Limb (tissue), 2 donors: ENCODE results near the gene AP2A1.
A peak's percentile ranks its signal among the peaks of the same experiment; 100 is the strongest.

ENCODE experiments used
- DNase-seq, 2 donors: peaks; one replicate each; pipeline ENCODE4 v3.0.0-alpha.2; 2016; ENCODE audit errors: extremely low spot score in 2 of 2

AP2A1 gene

DNA sequence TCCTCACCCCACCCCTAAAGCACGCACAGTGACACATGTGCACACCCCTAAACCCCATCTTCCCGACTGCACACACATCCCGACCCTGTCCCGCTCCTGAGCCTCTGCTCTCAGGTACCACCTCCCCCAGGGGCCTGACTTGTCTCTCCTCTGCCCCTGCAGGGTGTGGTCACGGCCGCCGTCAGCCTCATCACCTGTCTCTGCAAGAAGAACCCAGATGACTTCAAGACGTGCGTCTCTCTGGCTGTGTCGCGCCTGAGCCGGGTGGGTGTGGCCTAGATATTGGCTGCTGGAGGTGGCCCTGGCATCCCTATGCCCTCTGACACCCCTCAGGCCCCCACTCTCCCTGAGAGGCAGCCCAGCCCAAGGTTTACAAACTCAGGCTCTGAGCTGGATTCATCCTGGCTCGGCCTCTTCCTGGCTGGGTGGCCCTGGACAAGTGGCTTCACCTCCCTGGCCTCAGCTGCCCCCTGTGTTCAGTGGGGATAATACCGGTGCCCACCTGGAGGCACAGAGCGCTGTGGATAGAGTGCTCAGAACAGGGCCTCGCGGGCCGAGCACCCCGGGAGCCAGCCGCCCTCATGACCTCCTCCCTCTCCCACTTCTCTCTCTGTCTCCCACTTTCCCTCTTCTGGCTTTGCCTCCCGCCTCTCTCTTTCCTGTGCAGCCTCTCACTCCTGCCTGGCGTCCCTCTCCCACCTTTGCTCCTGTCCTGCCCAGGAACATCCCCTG, 26.2 kb downstream of the AP2A1 start:
- no peak for DNase-seq

DNA sequence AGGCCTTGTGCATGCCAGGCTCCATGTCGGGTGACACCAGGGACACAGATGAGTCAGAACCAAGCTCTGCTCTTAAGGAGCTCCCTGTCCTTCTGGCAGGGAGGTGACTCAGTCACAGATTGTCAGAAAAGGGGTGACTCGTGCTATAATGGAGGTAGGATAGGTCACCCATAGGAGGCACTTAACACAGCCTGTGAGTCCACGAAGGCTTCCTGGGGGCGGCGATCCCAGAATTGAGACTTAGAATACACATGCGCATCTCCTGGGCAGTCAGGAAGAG, 26.7 kb downstream of the AP2A1 start:
- no peak for DNase-seq

DNA sequence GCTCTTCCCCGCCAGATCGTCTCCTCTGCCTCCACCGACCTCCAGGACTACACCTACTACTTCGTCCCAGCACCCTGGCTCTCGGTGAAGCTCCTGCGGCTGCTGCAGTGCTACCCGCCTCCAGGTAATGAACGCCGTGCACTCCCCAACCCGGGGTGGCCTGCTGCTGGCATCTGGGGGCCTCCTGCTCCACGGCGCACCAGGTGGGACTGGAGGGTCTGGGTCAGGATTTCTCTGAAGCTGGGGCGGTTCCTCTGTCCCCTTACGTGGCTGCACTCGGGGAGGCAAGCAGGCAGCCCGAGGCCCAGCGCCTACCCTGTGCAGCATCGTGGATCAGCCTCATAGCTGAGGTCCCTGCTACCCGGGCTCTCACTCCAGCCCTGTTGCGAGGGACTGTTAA, 28.8 kb downstream of the AP2A1 start:
- DNase-seq: no peak

DNA sequence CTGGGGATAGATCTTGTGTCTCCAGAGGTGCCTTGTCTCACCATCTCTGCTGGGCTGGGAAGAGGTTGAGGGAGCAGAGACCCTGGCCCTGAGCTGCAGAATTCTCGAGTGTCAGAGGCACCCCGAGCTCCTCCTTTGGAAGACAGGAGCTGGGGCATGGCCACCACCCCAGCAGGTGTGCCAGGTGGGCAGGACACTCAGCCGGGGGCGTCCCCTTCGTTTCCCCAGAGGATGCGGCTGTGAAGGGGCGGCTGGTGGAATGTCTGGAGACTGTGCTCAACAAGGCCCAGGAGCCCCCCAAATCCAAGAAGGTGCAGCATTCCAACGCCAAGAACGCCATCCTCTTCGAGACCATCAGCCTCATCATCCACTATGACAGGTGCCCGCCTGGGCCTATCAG, 31.8 kb downstream of the AP2A1 start:
- DNase-seq: no peak

DNA sequence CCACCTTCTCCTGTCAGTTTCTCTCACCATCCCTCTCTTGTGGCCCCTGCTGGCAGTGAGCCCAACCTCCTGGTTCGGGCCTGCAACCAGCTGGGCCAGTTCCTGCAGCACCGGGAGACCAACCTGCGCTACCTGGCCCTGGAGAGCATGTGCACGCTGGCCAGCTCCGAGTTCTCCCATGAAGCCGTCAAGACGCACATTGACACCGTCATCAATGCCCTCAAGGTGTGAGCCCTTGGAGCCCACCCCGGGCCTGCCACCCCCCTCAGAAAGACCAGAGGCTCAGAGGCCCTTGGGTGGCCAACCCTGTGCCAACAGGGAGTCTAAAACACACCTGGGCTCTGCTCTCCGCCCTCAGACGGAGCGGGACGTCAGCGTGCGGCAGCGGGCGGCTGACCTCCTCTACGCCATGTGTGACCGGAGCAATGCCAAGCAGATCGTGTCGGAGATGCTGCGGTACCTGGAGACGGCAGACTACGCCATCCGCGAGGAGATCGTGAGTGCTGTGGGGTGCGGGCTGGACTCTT, 32.5 kb downstream of the AP2A1 start:
- no peak for DNase-seq

DNA sequence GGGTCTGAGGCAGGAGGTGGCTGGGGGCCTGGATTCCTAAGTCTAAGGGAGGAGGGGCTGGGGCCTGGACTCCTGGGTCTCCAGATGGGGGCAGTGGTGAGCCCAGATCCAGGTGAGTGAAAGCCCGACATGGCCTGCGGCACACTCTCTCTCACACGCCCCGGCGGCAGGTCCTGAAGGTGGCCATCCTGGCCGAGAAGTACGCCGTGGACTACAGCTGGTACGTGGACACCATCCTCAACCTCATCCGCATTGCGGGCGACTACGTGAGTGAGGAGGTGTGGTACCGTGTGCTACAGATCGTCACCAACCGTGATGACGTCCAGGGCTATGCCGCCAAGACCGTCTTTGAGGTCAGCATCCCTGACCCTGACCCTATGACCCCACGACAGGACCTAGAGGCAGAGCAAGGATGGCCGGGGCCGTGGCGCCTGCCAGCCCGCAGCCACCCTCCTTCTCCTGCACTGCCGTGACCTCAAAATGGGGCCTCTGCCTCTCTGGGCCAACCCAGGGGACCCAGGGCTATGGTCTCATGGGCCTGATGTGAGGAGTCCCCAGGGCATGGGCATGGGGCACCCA, 33.1 kb downstream of the AP2A1 start:
- DNase-seq: no peak

DNA sequence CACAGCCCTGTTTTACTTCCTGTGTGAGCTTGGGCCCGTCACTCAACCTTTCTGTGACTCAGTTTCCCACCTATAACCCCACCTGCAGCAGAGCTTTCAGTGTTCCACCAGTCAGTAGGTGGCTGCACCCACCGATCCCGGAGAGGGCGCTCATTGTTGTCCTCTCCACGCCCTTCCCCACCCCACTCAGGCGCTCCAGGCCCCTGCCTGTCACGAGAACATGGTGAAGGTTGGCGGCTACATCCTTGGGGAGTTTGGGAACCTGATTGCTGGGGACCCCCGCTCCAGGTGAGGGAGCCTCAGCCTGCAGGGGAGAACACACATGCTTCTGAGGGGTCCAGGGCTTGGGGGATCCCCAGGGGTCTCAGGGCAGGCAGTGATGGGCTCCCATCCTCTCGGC, 34.0 kb downstream of the AP2A1 start:
- DNase-seq: no peak

DNA sequence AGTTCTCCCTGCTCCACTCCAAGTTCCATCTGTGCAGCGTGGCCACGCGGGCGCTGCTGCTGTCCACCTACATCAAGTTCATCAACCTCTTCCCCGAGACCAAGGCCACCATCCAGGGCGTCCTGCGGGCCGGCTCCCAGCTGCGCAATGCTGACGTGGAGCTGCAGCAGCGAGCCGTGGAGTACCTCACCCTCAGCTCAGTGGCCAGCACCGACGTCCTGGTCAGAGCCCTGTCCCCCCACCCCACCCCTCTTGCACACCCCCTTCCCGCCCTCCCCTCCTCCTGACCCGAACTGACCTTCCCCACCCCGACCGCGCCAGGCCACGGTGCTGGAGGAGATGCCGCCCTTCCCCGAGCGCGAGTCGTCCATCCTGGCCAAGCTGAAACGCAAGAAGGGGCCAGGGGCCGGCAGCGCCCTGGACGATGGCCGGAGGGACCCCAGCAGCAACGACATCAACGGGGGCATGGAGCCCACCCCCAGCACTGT, 34.6 kb downstream of the AP2A1 start:
- DNase-seq: no peak

DNA sequence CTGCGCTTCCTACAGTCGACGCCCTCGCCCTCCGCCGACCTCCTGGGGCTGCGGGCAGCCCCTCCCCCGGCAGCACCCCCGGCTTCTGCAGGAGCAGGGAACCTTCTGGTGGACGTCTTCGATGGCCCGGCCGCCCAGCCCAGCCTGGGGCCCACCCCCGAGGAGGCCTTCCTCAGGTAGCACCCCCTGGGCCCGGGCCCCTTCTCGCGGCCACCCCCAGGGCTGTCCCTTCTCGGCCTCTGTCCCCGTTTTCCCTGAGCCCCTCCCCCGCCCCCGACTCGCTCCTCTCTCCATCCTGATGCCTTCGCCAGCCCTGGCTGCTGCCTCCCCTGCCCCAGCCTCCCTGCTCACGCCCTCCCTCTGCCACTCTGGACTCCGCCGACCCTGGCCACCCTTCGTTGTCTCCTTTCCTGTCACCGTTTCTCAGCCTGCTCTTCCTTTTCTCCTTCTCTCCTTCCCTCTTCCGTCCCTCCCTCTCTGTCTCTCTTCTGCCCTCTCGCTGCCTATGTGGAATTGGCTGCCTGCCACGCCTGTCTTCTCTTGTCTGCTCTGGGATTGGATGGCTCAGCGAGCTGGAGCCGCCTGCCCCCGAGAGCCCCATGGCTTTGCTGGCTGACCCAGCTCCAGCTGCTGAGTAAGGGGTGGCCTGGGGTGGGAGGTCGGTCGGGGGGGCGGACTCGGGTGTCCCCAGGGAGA, 35.3 kb downstream of the AP2A1 start:
- DNase-seq: peak; percentile 90 to 91

DNA sequence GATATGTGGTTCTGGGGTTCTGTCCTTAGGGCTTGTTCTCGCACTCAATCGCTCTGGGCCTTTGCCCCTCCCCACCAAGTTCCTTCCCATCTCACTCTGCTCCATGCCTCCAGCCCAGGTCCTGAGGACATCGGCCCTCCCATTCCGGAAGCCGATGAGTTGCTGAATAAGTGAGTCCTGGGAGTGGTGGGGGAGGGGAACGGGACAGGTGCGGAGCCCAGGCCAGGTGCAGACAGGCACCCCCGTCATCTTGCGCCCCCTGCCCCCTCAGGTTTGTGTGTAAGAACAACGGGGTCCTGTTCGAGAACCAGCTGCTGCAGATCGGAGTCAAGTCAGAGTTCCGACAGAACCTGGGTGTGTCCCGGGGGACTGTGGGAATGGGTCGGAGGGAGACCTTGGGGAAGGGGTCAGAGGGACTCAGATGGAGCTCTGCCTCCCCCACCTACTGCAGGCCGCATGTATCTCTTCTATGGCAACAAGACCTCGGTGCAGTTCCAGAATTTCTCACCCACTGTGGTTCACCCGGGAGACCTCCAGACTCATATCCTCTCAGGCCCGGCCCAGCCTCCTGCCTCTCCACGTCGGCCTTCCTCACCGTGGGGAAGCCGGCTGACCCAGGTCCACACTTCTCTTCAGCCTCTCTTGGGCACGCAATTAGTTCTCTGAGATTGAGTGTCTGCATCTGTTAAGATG, 36.2 kb downstream of the AP2A1 start:
- DNase-seq: no peak

DNA sequence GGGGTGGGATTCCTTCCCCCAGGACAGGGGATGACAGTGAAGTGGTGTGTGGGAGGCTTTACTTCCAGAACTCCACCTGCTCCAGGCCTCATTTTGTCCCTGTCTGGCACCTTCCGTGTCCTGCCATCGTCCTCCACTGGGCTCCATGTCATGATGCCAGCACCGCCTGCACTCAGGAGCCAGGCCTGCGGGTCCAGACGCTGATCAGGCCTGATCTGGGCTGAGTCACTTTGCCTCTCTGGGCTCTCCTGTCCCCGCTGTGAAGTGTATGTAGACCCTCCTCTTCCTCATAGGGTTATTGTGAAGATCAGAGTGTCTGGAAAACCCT, 36.7 kb downstream of the AP2A1 start:
- DNase-seq: no peak

DNA sequence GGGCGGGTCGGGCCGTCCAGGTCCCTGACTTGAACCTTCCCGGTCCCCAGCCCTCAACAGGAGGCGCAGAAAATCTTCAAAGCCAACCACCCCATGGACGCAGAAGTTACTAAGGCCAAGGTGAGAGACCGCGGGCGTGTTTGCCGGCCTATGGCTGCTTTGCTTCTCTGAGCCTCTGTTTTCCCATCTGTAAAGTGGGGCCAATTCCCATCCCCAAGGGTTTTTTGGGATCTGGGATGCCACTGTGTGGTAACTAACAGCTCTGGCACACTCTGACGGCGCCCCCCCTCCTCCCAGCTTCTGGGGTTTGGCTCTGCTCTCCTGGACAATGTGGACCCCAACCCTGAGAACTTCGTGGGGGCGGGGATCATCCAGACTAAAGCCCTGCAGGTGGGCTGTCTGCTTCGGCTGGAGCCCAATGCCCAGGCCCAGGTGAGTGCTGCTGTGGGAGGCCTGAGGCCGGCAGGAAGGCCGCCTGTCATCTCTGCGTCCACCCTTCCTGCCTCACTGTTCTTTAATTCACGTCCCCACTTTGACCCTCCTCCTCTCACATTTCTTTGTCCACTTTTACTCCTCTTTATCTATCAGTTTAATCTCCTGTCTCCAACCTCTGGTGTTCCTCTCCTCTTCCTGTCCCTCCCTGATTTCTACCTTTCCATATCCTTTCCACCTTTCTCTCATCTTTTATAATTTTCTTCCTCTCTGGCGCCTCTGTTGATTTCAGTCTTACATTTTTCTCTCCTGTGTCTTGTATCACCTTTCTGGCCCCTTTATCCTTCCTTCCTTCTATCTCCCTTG, 39.2 kb downstream of the AP2A1 start:
- no peak for DNase-seq

DNA sequence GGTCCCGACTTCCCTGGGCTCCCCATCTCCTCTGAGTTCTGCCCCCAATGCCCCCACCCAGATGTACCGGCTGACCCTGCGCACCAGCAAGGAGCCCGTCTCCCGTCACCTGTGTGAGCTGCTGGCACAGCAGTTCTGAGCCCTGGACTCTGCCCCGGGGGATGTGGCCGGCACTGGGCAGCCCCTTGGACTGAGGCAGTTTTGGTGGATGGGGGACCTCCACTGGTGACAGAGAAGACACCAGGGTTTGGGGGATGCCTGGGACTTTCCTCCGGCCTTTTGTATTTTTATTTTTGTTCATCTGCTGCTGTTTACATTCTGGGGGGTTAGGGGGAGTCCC, 39.8 kb downstream of the AP2A1 start:
- DNase-seq: no peak

DNA sequence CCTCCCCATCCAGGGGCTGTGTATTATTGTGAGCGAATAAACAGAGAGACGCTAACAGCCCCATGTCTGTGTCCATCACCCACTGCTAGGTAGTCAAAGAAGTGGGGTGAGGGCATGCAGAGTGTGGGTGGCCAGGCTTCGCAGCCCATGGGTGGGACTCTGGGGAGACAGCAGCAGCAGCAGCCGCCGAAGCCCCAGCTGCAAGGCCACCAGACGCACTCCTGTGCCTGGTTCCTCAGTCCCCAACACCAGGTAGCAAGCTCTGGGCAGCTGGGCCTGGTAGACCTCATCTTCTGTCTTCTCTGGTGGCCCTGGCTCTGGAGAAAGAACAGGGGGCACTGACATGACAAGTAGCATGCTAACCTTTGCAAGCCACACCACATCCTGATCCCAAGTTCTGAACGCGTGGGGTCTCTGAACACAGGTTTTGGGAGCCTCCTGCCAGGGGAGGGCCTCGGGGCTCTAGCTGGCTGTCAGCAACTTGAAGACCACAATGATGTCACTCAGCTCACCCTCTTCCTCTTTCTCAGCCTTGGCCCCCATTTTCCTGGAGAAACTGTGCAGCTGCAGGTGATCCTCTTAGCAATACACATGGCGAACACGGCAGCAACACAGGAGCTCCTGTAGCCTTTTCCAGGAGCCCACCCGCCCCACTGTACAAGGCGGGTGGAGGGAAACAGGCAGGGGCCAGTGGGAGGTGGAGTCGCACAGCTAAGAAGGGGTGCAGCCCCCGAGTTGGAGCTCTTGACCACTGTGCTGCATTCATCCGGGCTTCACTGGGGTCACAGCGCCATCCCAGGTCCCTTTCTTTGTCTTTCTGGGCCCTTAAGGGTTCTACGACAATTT, 40.5 kb downstream of the AP2A1 start:
- no peak for DNase-seq

DNA sequence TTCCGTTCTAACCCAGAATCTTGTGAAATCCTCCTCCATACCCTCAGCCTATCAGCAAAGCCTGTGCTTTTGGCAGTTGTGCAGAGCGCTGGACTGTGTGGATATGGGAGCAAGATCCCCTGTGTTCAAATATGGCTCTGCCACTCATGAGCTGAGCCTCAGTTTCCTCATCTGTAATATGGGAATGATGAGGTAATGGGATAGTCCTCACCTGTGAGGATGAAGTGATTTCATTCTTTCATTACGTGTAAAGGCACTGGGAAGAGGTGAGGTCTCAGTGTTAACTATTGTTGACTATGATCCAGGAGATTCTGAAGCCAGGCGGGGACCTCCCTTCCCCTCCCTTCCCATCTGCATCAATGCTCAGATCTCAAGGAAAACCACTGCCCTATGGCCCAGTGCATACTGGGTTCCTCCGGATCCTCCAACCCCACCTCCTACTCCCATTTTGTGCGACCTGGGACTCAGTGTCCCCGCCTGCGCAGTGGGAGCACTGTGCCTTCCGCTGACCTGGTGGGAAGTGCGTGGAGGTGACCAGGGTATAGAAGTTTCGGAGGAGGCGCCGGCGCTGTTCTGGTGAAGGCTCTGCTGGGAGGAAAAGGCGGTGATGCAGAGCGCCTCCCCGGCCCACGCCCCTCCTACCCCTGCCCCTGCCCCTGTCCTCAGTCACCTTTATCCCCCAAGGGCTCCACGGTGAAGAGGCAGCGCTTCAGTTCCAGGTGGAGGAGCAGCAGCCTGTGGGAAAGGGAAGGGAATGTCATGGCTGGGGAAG, 41.3 kb downstream of the AP2A1 start:
- DNase-seq: no peak

DNA sequence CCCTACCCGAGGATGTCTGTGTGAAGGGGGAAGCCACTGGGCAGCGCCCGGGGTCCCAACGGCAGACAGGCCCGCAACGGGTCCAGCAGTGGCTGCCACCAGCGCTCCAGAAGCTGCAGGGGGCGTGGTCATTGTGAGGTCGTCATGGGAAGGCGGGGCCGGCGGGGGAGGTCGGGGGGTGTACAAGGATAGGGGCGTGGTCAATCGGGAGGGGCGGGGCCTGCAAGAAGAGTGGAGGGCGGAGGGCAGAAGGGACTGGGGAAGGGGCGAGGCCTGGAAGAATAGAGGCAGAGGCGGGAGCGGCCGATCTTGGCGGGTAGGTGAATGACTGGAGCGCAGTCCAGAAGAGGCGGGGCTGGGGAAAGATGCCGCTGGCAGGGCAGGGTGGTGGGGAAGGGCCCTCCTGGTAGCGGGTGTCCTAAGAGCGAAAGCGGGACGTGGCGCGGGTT, 41.9 kb downstream of the AP2A1 start:
- peak; percentile 81 to 95 for DNase-seq

DNA sequence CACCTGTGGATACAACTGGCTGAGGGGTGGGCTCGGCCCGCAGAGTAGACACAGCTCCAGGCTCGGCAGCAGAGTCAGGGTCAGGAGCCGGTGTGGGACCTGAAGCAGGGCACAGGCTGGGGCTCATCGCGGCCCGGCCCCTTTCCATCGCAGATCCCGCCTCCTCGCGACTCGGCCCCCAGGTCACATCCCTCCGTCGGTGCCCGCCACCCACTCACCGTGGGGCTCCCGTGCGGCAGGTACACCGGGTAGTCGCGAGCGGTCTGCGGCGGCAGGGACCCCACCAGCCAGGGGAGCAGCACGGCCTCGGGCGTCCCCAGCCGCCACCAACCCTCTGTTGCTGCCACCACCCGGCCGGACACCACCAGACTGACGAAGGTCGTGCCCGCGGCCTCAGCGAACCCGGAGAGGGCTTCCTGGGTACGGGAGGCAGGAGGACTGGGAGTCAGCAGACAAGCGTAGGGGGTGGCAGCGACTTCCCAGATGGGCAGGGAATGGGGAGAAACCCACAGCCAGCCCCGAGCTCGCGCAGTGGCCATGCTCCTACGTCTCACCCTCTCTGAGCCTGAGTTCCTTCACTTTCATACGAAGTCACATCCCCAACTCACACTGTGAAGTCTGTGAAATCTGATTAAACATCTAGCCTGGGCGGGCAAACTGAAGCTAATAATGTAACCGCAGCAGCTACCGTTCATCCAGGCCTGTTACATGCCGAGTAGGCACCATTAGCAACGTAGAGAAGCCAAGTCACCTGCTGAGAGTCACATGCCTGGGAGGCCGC, 42.5 kb downstream of the AP2A1 start:
- no peak for DNase-seq

DNA sequence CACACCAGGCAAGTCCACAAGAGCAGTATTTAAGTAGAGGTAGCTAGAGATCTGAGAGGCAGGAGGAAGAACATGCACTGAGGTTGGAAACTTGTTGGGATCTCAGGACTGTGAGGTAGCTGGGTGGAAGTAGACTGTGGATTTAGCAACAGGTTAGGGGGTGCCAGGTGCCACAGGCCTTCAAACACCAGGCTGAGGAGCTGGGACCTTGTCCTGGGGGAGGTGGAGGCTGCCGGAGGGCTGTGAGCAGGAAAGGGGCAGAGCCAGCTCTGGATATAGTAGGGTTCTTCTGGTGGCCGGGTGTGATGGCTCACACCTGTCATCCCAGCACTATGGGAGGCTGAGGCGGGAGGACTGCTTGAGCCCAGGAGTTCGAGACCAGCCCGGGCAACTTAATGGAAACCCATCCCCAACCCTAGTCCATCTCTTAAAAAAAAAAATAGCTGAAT, 43.2 kb downstream of the AP2A1 start:
- DNase-seq: no peak

DNA sequence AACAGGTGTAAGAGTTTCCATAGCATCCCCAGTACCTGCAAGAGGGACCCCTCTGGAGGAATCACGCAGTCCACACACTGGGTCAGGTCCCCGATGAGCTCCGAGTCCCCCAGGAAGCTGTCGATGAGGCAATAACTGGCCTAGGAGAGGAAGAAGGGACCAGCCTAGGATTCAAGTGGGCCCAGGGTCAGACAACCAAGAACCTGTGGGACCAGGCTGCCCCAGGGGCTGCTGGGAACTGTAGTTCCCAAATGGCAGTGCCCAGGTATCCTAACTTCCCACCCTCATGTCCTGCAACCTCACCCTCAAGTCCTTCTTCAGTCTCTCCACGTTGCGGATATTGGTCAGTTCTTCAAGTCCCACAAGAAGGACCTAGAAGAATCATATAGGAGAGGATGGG, 44.5 kb downstream of the AP2A1 start:
- DNase-seq: no peak
